COLO668 (cell line): ENCODE measurements around the gene LRRC15.
A peak's percentile ranks its signal among the peaks of the same experiment; 100 is the strongest.

ENCODE experiments used
- DNase-seq: peaks from one replicate; lab custom pipeline; 2025; ENCODE audit not compliant: unreplicated experiment; lab: John Stamatoyannopoulos, UW

The LRRC15 gene

GRCh38 chr3:194364652-194365434 is 4.7 kb downstream of the LRRC15 start:
- DNase-seq, result peak; percentile 55

GRCh38 chr3:194364314-194364651 is 5.3 kb downstream of the LRRC15 start:
- DNase-seq, result no peak

GRCh38 chr3:194360568-194360967 is 9.0 kb downstream of the LRRC15 start:
- no peak for DNase-seq

- no peak for DNase-seq
These were observed 11.9 kb downstream of the LRRC15 start for GRCh38 chr3:194357681-194358080.

- DNase-seq, result no peak
These were observed 14.2 kb downstream of the LRRC15 start for GRCh38 chr3:194355379-194355778.

- no peak for DNase-seq
These were observed 15.2 kb downstream of the LRRC15 start for GRCh38 chr3:194354315-194354714.

- DNase-seq, result no peak
These were observed 16.8 kb downstream of the LRRC15 start for GRCh38 chr3:194352667-194353246.

GRCh38 chr3:194351952-194352536 is 17.5 kb downstream of the LRRC15 start:
- no peak for DNase-seq

- no peak for DNase-seq
These were observed 18.4 kb downstream of the LRRC15 start, which contains the start of gene CPN2 for GRCh38 chr3:194351080-194351672. Gene CPN2 (minus strand): TSS chr3:194351328. CDS start chr3:194342702, 8,626 bp downstream.

GRCh38 chr3:194350726-194351071 is 18.8 kb downstream of the LRRC15 start:
- no peak for DNase-seq

GRCh38 chr3:194348354-194348753 is 21.2 kb downstream of the LRRC15 start:
- DNase-seq, result no peak

GRCh38 chr3:194346621-194347020 is 22.9 kb downstream of the LRRC15 start:
- DNase-seq, result no peak

GRCh38 chr3:194346035-194346434 is 23.5 kb downstream of the LRRC15 start:
- no peak for DNase-seq

- DNase-seq, result peak; percentile 62
These were observed 25.5 kb downstream of the LRRC15 start for GRCh38 chr3:194344012-194344411.

GRCh38 chr3:194343561-194343893 is 26.0 kb downstream of the LRRC15 start:
- DNase-seq, result no peak

- no peak for DNase-seq
These were observed 26.5 kb downstream of the LRRC15 start for GRCh38 chr3:194342861-194343560.

- no peak for DNase-seq
These were observed 28.7 kb downstream of the LRRC15 start for GRCh38 chr3:194340757-194341400.

- no peak for DNase-seq
These were observed 29.7 kb downstream of the LRRC15 start for GRCh38 chr3:194339840-194340239.

- no peak for DNase-seq
These were observed 30.2 kb downstream of the LRRC15 start for GRCh38 chr3:194339356-194339755.

GRCh38 chr3:194337965-194338753 is 31.4 kb downstream of the LRRC15 start:
- no peak for DNase-seq
